ENCODE data around the gene B4GALT6. TPM values are rescaled to one million over a fixed set of nuclear protein-coding genes. Genes with fewer than 3 reads are reported as not detected.
A peak's percentile ranks its signal among the peaks of the same experiment; 100 is the strongest.

The B4GALT6 gene
- total RNA-seq, 4 donors from 2014 or later, result 0.40 to 3.0 (median 1.6) TPM

DNA sequence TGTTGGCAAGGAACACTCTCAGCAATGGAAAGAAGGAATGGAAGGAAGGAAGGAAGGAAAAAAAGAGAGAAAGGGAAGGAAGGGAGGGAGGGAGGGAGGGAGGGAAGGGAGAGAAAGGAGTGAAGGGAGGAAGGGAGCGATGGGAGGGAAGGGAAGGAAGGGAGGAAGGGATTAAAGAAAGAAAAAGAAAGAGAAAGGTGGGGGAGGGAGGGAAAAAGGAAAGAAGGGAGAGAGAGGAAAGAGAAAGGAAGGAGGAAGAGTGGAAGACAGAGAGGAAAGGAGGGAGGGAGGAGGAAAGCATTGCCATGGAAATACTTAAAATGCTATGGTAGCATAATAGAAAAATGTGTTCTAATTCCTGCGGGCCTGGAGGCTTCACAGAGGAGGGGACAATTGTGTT lies 70.3 kb downstream of the B4GALT6 start:
- intact Hi-C loops (cut with DNase I; ENCODE audit: low total_unique reads) (no loop called here), in situ Hi-C loops (cut with MboI; ENCODE audit: low pct_ligation_motif_present in 1 of 4, low pct_unique_long_range_greater_than_20kb in 1 of 4, low sequenced_read_pairs in 3 of 4) (no loop called here)
- H3K36me3 ChIP-seq, result no peaks in the 10 kb centered on the region
- H3K27me3 ChIP-seq, result no peaks in the 10 kb centered on the region
- no peak overlapping the region for H3K27ac ChIP-seq
- no peak overlapping the region for H3K4me3 ChIP-seq
- H3K9me3 ChIP-seq, result no peaks in the 10 kb centered on the region
- TF ChIP-seq EP300 (IDR thresholded peaks at IDR 0.05; ENCODE audit: low read depth) (no peak), POLR2AphosphoS5 (IDR thresholded peaks at IDR 0.05) (no peak), POLR2A (IDR thresholded peaks at IDR 0.05) (no peak), CTCF (IDR thresholded peaks at IDR 0.05) (no peak)
- H3K4me1 ChIP-seq, result no peaks in the 10 kb centered on the region
- WGBS, 2 donors (ENCODE audit: low coverage in 1 of 2), result 97 to 100% methylated on average over 2 of the region's 2 CpGs
- DNase-seq, result no peak

- no peak for DNase-seq
- in situ Hi-C loops (cut with MboI; ENCODE audit: low pct_ligation_motif_present in 1 of 4, low pct_unique_long_range_greater_than_20kb in 1 of 4, low sequenced_read_pairs in 3 of 4), result no loop called here
- H3K4me3 ChIP-seq, result no peak overlapping the region
- no peaks in the 10 kb centered on the region for H3K9me3 ChIP-seq
- TF ChIP-seq CTCF (IDR thresholded peaks at IDR 0.05), result no peak
- TF ChIP-seq EP300 (IDR thresholded peaks at IDR 0.05; ENCODE audit: low read depth), result no peak
- no peak for TF ChIP-seq POLR2A (IDR thresholded peaks at IDR 0.05)
- TF ChIP-seq POLR2AphosphoS5 (IDR thresholded peaks at IDR 0.05), result no peak
- no peaks in the 10 kb centered on the region for H3K4me1 ChIP-seq
- no peak overlapping the region for H3K27ac ChIP-seq
- 74 to 87% methylated on average over 6 of the region's 6 CpGs for WGBS, 2 donors (ENCODE audit: low coverage in 1 of 2)
- H3K27me3 ChIP-seq, result no peaks in the 10 kb centered on the region
- no peaks in the 10 kb centered on the region for H3K36me3 ChIP-seq
- intact Hi-C loops (cut with DNase I; ENCODE audit: low total_unique reads), result no loop called here
These were observed 72.3 kb downstream of the B4GALT6 start for GRCh38 chr18:31612124-31612523.

- in situ Hi-C loops (cut with MboI; ENCODE audit: low pct_ligation_motif_present in 1 of 4, low pct_unique_long_range_greater_than_20kb in 1 of 4, low sequenced_read_pairs in 3 of 4), result no loop called here
- no peaks in the 10 kb centered on the region for H3K9me3 ChIP-seq
- no peak overlapping the region for H3K27ac ChIP-seq
- H3K4me3 ChIP-seq, result no peak overlapping the region
- TF ChIP-seq EP300 (IDR thresholded peaks at IDR 0.05; ENCODE audit: low read depth) (no peak), POLR2A (IDR thresholded peaks at IDR 0.05) (no peak), POLR2AphosphoS5 (IDR thresholded peaks at IDR 0.05) (no peak), CTCF (IDR thresholded peaks at IDR 0.05) (no peak)
- H3K36me3 ChIP-seq, result no peaks in the 10 kb centered on the region
- intact Hi-C loops (cut with DNase I; ENCODE audit: low total_unique reads), result no loop called here
- H3K27me3 ChIP-seq, result no peaks in the 10 kb centered on the region
- DNase-seq, result no peak
- H3K4me1 ChIP-seq, result no peaks in the 10 kb centered on the region
- 85 to 95% methylated on average over 4 to 5 of the region's 5 CpGs for WGBS, 2 donors (ENCODE audit: low coverage in 1 of 2)
These were observed 72.9 kb downstream of the B4GALT6 start for GRCh38 chr18:31611511-31611910.

- in situ Hi-C loops (cut with MboI; ENCODE audit: low pct_ligation_motif_present in 1 of 4, low pct_unique_long_range_greater_than_20kb in 1 of 4, low sequenced_read_pairs in 3 of 4) (no loop called here), intact Hi-C loops (cut with DNase I; ENCODE audit: low total_unique reads) (no loop called here)
- Histone ChIP-seq H3K27me3 (no peaks in the 10 kb centered on the region), H3K9me3 (no peaks in the 10 kb centered on the region), H3K4me1 (no peaks in the 10 kb centered on the region), H3K36me3 (no peaks in the 10 kb centered on the region), H3K27ac (no peak overlapping the region), H3K4me3 (no peak overlapping the region)
- peak in 4 of 5 experiments; percentile 29 to 43 (median 32) for TF ChIP-seq CTCF (IDR thresholded peaks at IDR 0.05)
- TF ChIP-seq POLR2AphosphoS5 (IDR thresholded peaks at IDR 0.05), result no peak
- peak; percentile 42 for DNase-seq
- 40 to 50% methylated on average over 4 to 8 of the region's 8 CpGs for WGBS, 2 donors (ENCODE audit: low coverage in 1 of 2)
These were observed 73.8 kb downstream of the B4GALT6 start for GRCh38 chr18:31610286-31611205.

Data from transverse colon (tissue), 4 donors.